SU-DHL-6 (cell line): ENCODE data around the gene PDP2.

ENCODE experiments used
- CTCF ChIP-seq: fragments of 200-600 bp; sonication (generic); IDR thresholded peaks from one replicate; pipeline ENCODE4 v1.5.1; 2017; ENCODE audit warnings: antibody characterized with exemption, mild to moderate bottlenecking, low read length, moderate library complexity; ENCODE audit not compliant: insufficient read depth, poor library complexity, severe bottlenecking
- EZH2phosphoT487 ChIP-seq: fragments of 200-600 bp; sonication (generic), shearing (Covaris generic); conservative IDR thresholded peaks from 2 replicates; pipeline ENCODE4 v1.6.1; 2018; ENCODE audit warnings: mild to moderate bottlenecking, antibody characterized with exemption, low read length, moderate library complexity, mixed read lengths

- TF ChIP-seq CTCF (no peak), EZH2phosphoT487 (no peak)
Measured at GRCh38 chr16:66931665-66932064, 51.4 kb downstream of the PDP2 start.
